ENCODE measurements around the gene UGT2B7.

UGT2B7 gene

DNA sequence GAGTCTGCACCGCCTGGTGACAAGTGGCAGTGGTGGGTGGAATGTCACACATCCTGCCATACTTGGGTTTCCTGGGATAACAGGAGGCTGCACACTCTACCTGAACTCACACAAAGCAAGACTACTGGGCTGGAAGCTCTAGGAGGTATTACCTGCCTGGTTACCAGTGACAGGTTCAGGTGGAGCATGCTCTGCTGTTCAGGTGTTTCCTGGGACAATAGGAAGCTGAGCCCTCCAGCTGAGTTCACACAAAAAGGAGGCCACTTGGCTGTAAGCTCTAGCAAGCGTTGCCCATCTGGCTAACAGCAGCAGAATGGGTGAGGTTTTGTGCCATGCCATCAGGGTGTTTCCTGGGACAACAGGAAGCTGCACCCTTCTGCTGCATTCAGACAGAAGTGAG is 17.4 kb upstream of the UGT2B7 start:
- H3K4me3 ChIP-seq (ENCODE audit: low read depth, low read length) = no peak overlapping the region
- TF ChIP-seq, protein P1, sequence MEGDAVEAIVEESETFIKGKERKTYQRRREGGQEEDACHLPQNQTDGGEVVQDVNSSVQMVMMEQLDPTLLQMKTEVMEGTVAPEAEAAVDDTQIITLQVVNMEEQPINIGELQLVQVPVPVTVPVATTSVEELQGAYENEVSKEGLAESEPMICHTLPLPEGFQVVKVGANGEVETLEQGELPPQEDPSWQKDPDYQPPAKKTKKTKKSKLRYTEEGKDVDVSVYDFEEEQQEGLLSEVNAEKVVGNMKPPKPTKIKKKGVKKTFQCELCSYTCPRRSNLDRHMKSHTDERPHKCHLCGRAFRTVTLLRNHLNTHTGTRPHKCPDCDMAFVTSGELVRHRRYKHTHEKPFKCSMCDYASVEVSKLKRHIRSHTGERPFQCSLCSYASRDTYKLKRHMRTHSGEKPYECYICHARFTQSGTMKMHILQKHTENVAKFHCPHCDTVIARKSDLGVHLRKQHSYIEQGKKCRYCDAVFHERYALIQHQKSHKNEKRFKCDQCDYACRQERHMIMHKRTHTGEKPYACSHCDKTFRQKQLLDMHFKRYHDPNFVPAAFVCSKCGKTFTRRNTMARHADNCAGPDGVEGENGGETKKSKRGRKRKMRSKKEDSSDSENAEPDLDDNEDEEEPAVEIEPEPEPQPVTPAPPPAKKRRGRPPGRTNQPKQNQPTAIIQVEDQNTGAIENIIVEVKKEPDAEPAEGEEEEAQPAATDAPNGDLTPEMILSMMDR (IDR thresholded peaks at IDR 0.05; ENCODE audit: insufficient read depth, low read length, missing control alignments) = no peak
- ChIA-PET CTCF (no interaction called here), POLR2A (no interaction called here)
- DNase-seq (ENCODE audit: low read depth, low spot score) = no peak

DNA sequence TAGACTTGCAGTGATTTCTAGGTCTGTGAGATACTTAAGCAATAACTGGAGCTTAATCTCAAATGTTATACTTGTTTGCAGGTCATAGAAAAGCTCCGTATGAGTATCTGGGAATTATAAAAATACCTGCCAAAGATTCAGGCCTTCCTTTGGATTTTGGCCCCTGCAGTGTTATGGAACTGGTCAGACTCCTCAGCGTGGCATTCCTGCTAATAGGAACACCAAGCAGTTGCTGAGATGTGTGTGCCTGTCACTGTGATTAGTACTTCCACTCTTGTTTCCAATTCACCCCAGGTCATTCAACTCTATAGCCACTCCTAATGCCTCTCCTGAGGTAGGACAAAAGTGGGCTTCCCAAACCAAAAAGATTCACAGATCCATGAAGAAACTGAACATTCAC is 7.8 kb upstream of the UGT2B7 start:
- TF ChIP-seq, protein P1 (IDR thresholded peaks at IDR 0.05; ENCODE audit: insufficient read depth, low read length, missing control alignments) = no peak

DNA sequence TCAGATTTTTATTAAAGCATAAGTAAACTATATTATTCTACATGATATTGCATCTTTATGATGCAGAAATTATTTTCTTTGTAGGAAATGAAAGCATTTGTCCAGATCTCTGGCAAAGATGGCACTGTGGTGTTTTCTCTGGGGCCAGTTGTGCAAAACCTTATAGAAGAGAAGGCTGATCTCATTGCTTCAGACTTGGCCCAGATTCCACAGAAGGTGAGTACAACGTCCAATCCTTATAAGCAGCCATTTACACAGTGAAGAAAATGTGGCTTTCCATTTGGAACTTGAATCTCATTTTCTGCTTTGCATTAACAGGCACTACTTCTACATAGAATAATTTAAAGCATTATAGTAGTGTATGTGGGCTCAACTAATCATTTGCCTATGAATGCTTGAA is 6.9 kb upstream of the UGT2B7 start:
- ChIA-PET CTCF (interaction anchor here (0.7 kb wide), 1 partner anchor 33 kb away, joined by 3 read pairs; no protein-coding TSS in a partner anchor), POLR2A (no interaction called here)
- TF ChIP-seq, protein P1 (IDR thresholded peaks at IDR 0.05; ENCODE audit: insufficient read depth, low read length, missing control alignments) = no peak
- DNase-seq (ENCODE audit: low read depth, low spot score) = no peak
- H3K4me3 ChIP-seq (ENCODE audit: low read depth, low read length) = no peak overlapping the region

More for the DNA sequence above, 7.8 kb upstream of the UGT2B7 start:
- H3K4me3 ChIP-seq (ENCODE audit: low read depth, low read length) = no peak overlapping the region
- ChIA-PET POLR2A (no interaction called here), CTCF (interaction anchor here (0.7 kb wide), 1 partner anchor 34 kb away, joined by 3 read pairs; no protein-coding TSS in a partner anchor)
- no peak for DNase-seq (ENCODE audit: low read depth, low spot score)

DNA sequence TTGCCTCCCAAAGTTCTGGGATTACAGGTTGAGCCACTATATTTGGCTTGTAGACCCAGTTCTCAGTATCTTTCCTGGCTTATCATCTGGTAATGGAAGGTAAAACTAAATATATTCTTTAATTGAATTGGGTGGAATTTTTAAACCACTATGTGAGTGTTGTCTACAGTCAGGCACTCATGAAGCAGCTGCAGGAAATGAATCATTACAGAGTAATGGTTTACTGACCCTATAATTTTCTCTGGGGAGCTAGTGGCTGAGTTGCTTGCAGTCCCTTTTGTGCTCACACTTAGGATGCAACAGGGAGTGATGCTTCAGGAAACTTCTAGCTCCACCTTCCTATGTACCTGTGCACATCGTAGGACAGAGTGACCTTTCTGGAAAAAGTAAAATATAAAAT is 4.1 kb upstream of the UGT2B7 start:
- CTCF ChIA-PET = no interaction called here

DNA sequence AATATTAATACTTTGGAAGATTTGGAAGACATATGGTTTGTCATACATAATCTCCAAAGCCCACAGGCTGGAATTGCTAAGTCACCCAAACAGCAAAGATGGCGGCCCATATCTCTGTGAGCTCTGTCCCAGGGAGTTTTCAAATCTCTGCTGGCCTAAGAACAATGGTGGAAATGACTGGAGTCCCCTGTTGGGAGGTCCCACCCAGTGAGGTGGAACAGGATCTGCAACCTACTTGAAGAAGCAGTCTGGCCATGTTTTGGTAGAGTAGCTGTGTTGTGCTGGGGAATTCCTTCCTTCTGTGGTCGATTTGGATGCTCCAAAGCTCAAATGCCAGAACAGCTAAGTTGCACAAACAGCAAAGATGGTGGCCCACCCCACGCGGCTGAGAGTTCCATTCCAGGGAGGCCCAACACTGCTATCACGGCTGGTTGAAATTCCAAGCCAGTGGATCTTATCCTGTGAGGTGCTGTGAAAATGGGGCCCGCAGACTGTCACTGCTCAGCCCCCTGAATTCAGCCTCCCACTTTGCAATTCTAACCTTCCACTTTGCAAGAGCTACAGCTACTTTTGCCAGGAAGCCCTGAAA is 3.2 kb upstream of the UGT2B7 start:
- ChIA-PET CTCF (no interaction called here), POLR2A (no interaction called here)
- no peak overlapping the region for H3K4me3 ChIP-seq (ENCODE audit: low read depth, low read length)
- DNase-seq (ENCODE audit: low read depth, low spot score) = no peak
- TF ChIP-seq, protein P1 (IDR thresholded peaks at IDR 0.05; ENCODE audit: insufficient read depth, low read length, missing control alignments) = no peak

More for the DNA sequence above, 4.1 kb upstream of the UGT2B7 start:
- TF ChIP-seq, protein P1 (IDR thresholded peaks at IDR 0.05; ENCODE audit: insufficient read depth, low read length, missing control alignments) = no peak
- peak; percentile 38 for DNase-seq (ENCODE audit: low read depth, low spot score)
- H3K4me3 ChIP-seq (ENCODE audit: low read depth, low read length) = no peak overlapping the region
- POLR2A ChIA-PET = no interaction called here

DNA sequence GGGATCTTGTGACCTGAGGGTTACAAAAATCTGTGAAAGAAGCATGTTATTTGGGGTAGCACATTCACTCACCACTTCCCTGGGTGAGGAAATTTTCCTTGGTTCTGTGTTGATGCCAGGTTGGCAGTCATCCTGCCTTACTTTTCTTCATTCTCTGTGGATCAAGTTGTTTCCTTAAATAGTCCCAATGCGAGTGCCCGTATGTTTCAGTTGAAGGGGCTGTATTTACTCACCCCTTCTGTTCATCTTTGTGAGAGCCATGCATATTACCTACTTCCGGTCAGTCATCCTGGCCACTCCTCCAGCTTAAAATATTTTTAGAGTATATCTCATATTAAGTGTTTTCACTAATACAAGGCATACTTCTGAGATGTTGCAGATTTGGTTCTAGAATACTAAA is 2.6 kb upstream of the UGT2B7 start:
- no peak overlapping the region for H3K4me3 ChIP-seq (ENCODE audit: low read depth, low read length)
- TF ChIP-seq, protein P1 (IDR thresholded peaks at IDR 0.05; ENCODE audit: insufficient read depth, low read length, missing control alignments) = no peak
- no peak for DNase-seq (ENCODE audit: low read depth, low spot score)
- ChIA-PET POLR2A (no interaction called here), CTCF (no interaction called here)
